Mesenchymal stem cell (in vitro differentiated cells and primary cell): ENCODE data around the gene SKI.
A peak's percentile ranks its signal among the peaks of the same experiment; 100 is the strongest.

Experiments
- DNase-seq: peaks from one replicate; pipeline ENCODE4 v3.0.0-alpha.2; 2013
- H2AFZ ChIP-seq: one replicate; pipeline ENCODE4 v1.6.1; 2013; ENCODE audit warnings: low read depth, mild to moderate bottlenecking, control low read depth, inconsistent platforms, low read length, moderate library complexity
- H2AK5ac ChIP-seq: 2 replicates; pipeline ENCODE4 v1.6.1; 2013; ENCODE audit warnings: low read length, moderate library complexity, mild to moderate bottlenecking, inconsistent platforms; ENCODE audit not compliant: severe bottlenecking
- H2BK120ac ChIP-seq: one replicate; pipeline ENCODE4 v1.6.1; 2013; ENCODE audit warnings: low read depth, mild to moderate bottlenecking, inconsistent platforms, low read length, moderate library complexity
- H2BK12ac ChIP-seq, 2 experiments: one replicate each; pipeline ENCODE4 v1.6.1; 2013; ENCODE audit warnings: inconsistent platforms in 2 of 2, low read length in 2 of 2, mild to moderate bottlenecking in 2 of 2, moderate library complexity in 2 of 2, control low read depth in 1 of 2
- H2BK15ac ChIP-seq: one replicate; pipeline ENCODE4 v1.6.1; 2013; ENCODE audit warnings: mild to moderate bottlenecking, low read depth, inconsistent platforms; ENCODE audit not compliant: poor library complexity, severe bottlenecking
- H2BK5ac ChIP-seq: 2 replicates; pipeline ENCODE4 v1.6.1; 2013; ENCODE audit warnings: low read depth, mild to moderate bottlenecking, low read length, control low read depth, inconsistent platforms; ENCODE audit not compliant: poor library complexity, severe bottlenecking
- H3K14ac ChIP-seq, 2 experiments: one replicate each; pipeline ENCODE4 v1.6.1; 2013; ENCODE audit warnings: inconsistent platforms in 2 of 2, low read length in 2 of 2, control low read depth in 1 of 2, mild to moderate bottlenecking in 1 of 2, moderate library complexity in 1 of 2
- H3K18ac ChIP-seq, 2 experiments: one replicate each; pipeline ENCODE4 v1.6.1; 2013; ENCODE audit warnings: inconsistent platforms in 2 of 2, low read length in 2 of 2, control low read depth in 1 of 2, low read depth in 1 of 2, mild to moderate bottlenecking in 1 of 2
- H3K23ac ChIP-seq, 2 experiments: one replicate each; pipeline ENCODE4 v1.6.1; 2013; ENCODE audit warnings: inconsistent platforms in 2 of 2, low read length in 2 of 2, mild to moderate bottlenecking in 2 of 2, moderate library complexity in 2 of 2, control low read depth in 1 of 2
- H3K27ac ChIP-seq: 2 replicates; pipeline ENCODE4 v1.5.1; 2013; ENCODE audit warnings: mild to moderate bottlenecking, moderate library complexity, low read length, control low read depth, inconsistent platforms; ENCODE audit not compliant: poor library complexity, severe bottlenecking
- H3K27me3 ChIP-seq, 2 experiments: 2 replicates each; pipeline versions ENCODE4 v1.6.1 to v1.7.0; 2013; ENCODE audit warnings: low read length in 2 of 2, mild to moderate bottlenecking in 2 of 2, moderate library complexity in 2 of 2, control low read depth in 1 of 2, inconsistent platforms in 1 of 2; ENCODE audit not compliant: control insufficient read depth in 1 of 2, insufficient read depth in 1 of 2
- H3K36me3 ChIP-seq, 2 experiments: 2 replicates each; pipeline versions ENCODE4 v1.6.1 to v1.7.0; 2013; ENCODE audit warnings: low read length in 2 of 2, control low read depth in 1 of 2, inconsistent platforms in 1 of 2, low read depth in 1 of 2, mild to moderate bottlenecking in 1 of 2; ENCODE audit not compliant: insufficient read depth in 2 of 2, control insufficient read depth in 1 of 2
- H3K4ac ChIP-seq, 2 experiments: one replicate each; pipeline ENCODE4 v1.6.1; 2013; ENCODE audit warnings: inconsistent platforms in 2 of 2, low read length in 2 of 2, mild to moderate bottlenecking in 2 of 2, moderate library complexity in 2 of 2, control low read depth in 1 of 2, low read depth in 1 of 2
- H3K4me1 ChIP-seq: 2 replicates; pipeline ENCODE4 v1.6.1; 2013; ENCODE audit warnings: low read depth, low read length, control low read depth; ENCODE audit not compliant: control insufficient read depth, insufficient read depth
- H3K4me2 ChIP-seq: 2 replicates; pipeline ENCODE4 v1.6.1; 2013; ENCODE audit warnings: low read length, mild to moderate bottlenecking, inconsistent platforms; ENCODE audit not compliant: poor library complexity, severe bottlenecking
- H3K4me3 ChIP-seq, 2 experiments: 2 replicates each; pipeline versions ENCODE4 v1.5.1 to v1.7.0; 2013; ENCODE audit warnings: low read length in 2 of 2, mild to moderate bottlenecking in 2 of 2, control low read depth in 1 of 2, low read depth in 1 of 2; ENCODE audit not compliant: insufficient read depth in 1 of 2
- H3K79me1 ChIP-seq: replicated peaks from 2 replicates; pipeline ENCODE4 v1.6.1; 2013; ENCODE audit warnings: mild to moderate bottlenecking, control low read depth, low read length, inconsistent platforms; ENCODE audit not compliant: poor library complexity, severe bottlenecking
- H3K9ac ChIP-seq: 2 replicates; pipeline ENCODE4 v1.7.0; 2013; ENCODE audit warnings: mild to moderate bottlenecking, low read length, moderate library complexity
- H3K9me3 ChIP-seq: 2 replicates; pipeline ENCODE4 v1.7.0; 2013; ENCODE audit warnings: mild to moderate bottlenecking, low read length; ENCODE audit not compliant: control insufficient read depth
- H4K8ac ChIP-seq: one replicate; pipeline ENCODE4 v1.6.1; 2013; ENCODE audit warnings: inconsistent platforms, mild to moderate bottlenecking, low read length, moderate library complexity
- H4K91ac ChIP-seq: one replicate; pipeline ENCODE4 v1.6.1; 2013; ENCODE audit warnings: mild to moderate bottlenecking, low read length, inconsistent platforms
- WGBS: methylation state at CpG from one replicate; pipeline ENCODE4 v1.1.7; 2013; ENCODE audit warnings: mixed read lengths; 5-methylcytosine and 5-hydroxymethylcytosine counted together

SKI gene

DNA sequence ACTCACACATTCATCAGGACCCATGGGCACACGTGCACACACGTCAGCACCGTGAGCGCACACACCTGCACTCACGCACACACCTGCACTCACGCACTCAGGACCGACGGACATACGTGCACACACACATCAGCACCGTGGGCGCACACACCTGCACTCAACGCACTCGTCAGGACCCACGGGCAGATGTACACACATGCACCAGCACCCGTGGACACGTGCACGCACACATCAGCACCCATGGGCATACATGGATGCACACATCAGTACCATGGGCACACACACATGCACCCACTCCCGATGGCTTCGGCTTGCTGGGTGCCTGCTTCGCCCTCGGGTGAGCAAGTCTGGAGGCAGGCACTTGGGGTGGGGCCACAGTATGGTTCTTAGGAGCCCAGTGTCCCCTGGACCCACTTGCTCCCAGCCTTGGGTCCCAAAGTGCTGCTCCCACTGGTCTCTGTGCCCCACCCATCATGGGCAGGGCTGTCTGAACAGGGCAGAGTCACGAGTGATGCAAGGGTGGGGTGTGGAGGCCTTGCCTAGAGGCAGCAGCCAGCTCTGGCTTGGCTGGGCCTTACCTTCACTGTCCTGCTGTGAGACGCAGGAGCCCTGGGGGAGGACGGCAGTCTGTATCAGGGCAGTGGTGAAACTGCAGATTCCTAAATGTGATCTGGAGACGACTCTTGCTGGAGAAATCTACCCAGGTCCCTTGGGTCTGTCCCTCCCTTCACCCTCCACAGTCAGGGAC is 49.8 kb downstream of the SKI start:
- Histone ChIP-seq H3K27me3 (no peaks in the 10 kb centered on the region), H2AFZ (no peak overlapping the region), H3K18ac (peak overlapping the region; percentile 96 to 100), H3K4me3 (peak overlapping the region in 1 of 2 experiments; percentile 21), H3K79me1 (peaks cover 8% of the 10 kb centered on the region), H3K14ac (peak overlapping the region in 1 of 2 experiments; percentile 86), H3K27ac (no peak overlapping the region), H2BK120ac (peak overlapping the region; percentile 93), H4K8ac (peak overlapping the region; percentile 89), H3K4ac (peak overlapping the region; percentile 31 to 42), H3K9ac (peak overlapping the region; percentile 42), H3K9me3 (peaks cover 6% of the 10 kb centered on the region), H2BK15ac (peak overlapping the region; percentile 70), H3K4me2 (no peak overlapping the region), H3K36me3 (peaks cover 9 to 41% of the 10 kb centered on the region in 2 experiments), H2BK12ac (peak overlapping the region; percentile 65 to 75), H2BK5ac (no peak overlapping the region), H3K23ac (no peak overlapping the region), H2AK5ac (no peak overlapping the region), H4K91ac (peak overlapping the region; percentile 89), H3K4me1 (peaks cover 68% of the 10 kb centered on the region)
- 93% methylated on average over 25 of the region's 25 CpGs for WGBS
- DNase-seq, result peak; percentile 15

DNA sequence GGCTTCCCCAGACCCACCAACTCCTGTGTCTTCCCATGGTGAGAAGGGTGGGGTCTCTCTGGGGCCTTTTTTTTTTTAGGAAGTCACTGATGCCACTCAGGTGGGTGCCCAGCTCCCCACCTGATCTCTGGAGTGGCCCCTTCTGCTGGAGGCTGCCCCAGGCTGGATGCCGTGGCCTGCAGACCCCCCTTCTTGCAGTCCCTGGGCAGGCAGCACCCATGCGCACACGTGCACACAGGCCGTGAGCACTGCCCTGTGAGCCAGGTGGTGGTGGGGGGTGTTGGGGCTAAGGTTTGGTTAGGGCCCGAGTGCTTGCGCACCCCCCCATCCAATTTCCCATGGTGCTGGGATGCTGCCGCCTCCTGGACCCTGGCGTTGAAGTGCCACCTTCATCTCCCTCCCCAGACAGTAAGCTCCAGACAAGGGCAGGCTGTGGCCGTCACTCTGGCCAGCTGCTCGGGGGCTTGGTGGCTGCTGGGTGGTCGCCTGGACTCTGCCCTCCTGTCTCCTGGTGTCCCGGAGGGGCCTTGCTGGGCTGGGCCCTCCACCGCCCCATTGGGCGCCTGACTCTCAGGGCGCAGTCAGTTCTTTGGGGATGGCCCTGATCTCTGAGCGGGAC is 50.6 kb downstream of the SKI start:
- H3K36me3 ChIP-seq, result peaks cover 9 to 45% of the 10 kb centered on the region in 2 experiments
- peak overlapping the region; percentile 99 for H4K8ac ChIP-seq
- peaks cover 68% of the 10 kb centered on the region for H3K4me1 ChIP-seq
- no peak overlapping the region for H2BK5ac ChIP-seq
- H3K27me3 ChIP-seq, result no peaks in the 10 kb centered on the region
- H3K4ac ChIP-seq, result peak overlapping the region; percentile 95 to 97
- peaks cover 12% of the 10 kb centered on the region for H3K79me1 ChIP-seq
- peak overlapping the region; percentile 42 for H3K9ac ChIP-seq
- peak overlapping the region; percentile 87 for H2BK15ac ChIP-seq
- peak overlapping the region; percentile 80 to 96 for H2BK12ac ChIP-seq
- H2AFZ ChIP-seq, result no peak overlapping the region
- peak overlapping the region; percentile 57 for H3K4me2 ChIP-seq
- H3K18ac ChIP-seq, result peak overlapping the region; percentile 96 to 100
- H3K9me3 ChIP-seq, result peaks cover 6% of the 10 kb centered on the region
- peak overlapping the region; percentile 79 for H2AK5ac ChIP-seq
- peak overlapping the region in 1 of 2 experiments; percentile 99 for H3K14ac ChIP-seq
- WGBS, result 37% methylated on average over 11 of the region's 16 CpGs
- DNase-seq, result no peak
- H4K91ac ChIP-seq, result peak overlapping the region; percentile 100
- peak overlapping the region; percentile 70 for H3K27ac ChIP-seq
- peak overlapping the region; percentile 93 for H2BK120ac ChIP-seq
- H3K4me3 ChIP-seq, result peak overlapping the region; percentile 11 to 46
- H3K23ac ChIP-seq, result peak overlapping the region; percentile 80 to 92

DNA sequence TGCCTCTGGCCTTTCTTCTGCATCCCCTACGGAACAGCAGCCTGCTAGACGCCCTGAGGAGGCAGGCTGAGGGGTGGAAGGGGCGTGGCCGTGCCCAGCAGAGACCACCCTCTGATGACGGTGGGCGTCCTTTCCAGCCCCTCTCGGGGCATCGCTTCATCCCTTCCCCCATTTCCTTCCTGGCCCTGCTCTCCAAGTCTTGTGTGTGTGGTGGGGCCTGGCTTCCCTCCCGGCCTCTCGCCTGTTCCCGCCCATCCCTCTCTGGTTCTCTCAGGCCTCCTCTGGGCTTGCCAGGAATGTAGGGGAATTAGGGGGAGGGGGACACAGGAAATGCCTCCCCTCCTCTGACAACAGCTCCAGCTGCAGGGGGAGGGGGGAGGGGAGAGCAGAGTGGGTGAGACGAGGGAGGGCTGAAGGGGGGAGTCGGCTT is 51.1 kb downstream of the SKI start:
- Histone ChIP-seq H3K18ac (peak overlapping the region; percentile 96 to 100), H2BK12ac (peak overlapping the region; percentile 80 to 96), H2BK5ac (no peak overlapping the region), H3K14ac (peak overlapping the region in 1 of 2 experiments; percentile 99), H4K8ac (peak overlapping the region; percentile 99), H3K4me3 (peak overlapping the region; percentile 11 to 46), H3K4me1 (peaks cover 65% of the 10 kb centered on the region), H3K4me2 (peak overlapping the region; percentile 57), H2BK120ac (peak overlapping the region; percentile 96), H2AFZ (no peak overlapping the region), H3K27me3 (no peaks in the 10 kb centered on the region), H3K23ac (peak overlapping the region in 1 of 2 experiments; percentile 92), H3K9me3 (peaks cover 6% of the 10 kb centered on the region), H2BK15ac (peak overlapping the region; percentile 87), H3K9ac (peak overlapping the region; percentile 42), H3K36me3 (peaks cover 9 to 46% of the 10 kb centered on the region in 2 experiments), H3K79me1 (peaks cover 14% of the 10 kb centered on the region), H4K91ac (peak overlapping the region; percentile 100), H3K27ac (peak overlapping the region; percentile 70), H2AK5ac (peak overlapping the region; percentile 79), H3K4ac (peak overlapping the region; percentile 95 to 97)
- DNase-seq, result peak; percentile 88
- WGBS, result 7% methylated on average over 2 of the region's 13 CpGs

- Histone ChIP-seq H3K4me3 (no peak overlapping the region), H3K4ac (peak overlapping the region; percentile 62 to 94), H3K27me3 (no peaks in the 10 kb centered on the region), H3K27ac (peak overlapping the region; percentile 70), H3K79me1 (peaks cover 13% of the 10 kb centered on the region), H3K4me1 (peaks cover 64% of the 10 kb centered on the region), H2BK15ac (peak overlapping the region; percentile 39), H3K9me3 (peaks cover 6% of the 10 kb centered on the region), H4K8ac (peak overlapping the region; percentile 96), H3K9ac (peak overlapping the region; percentile 13), H2BK5ac (peak overlapping the region; percentile 67), H3K36me3 (peaks cover 9 to 46% of the 10 kb centered on the region in 2 experiments), H3K18ac (peak overlapping the region; percentile 79 to 96), H3K23ac (peak overlapping the region in 1 of 2 experiments; percentile 92), H3K4me2 (peak overlapping the region; percentile 31), H3K14ac (peak overlapping the region in 1 of 2 experiments; percentile 90), H2BK120ac (peak overlapping the region; percentile 96), H4K91ac (peak overlapping the region; percentile 91), H2BK12ac (peak overlapping the region; percentile 60 to 99), H2AK5ac (peak overlapping the region; percentile 57), H2AFZ (no peak overlapping the region)
- 92% methylated on average over 6 of the region's 9 CpGs for WGBS
- DNase-seq, result no peak
These were observed 51.7 kb downstream of the SKI start for GRCh38 chr1:2279817-2280216.
